WERI-Rb-1 (cell line): ENCODE results near the gene CBX3.
"Not testable (repeated sequence)": the region's sequence is repeated elsewhere in the genome, so short reads cannot be mapped to it uniquely, and the experiment has no call there.

Experiments
- DNase-seq: peaks from one replicate; pipeline ENCODE4 v3.0.0-alpha.2; 2020
- H3K27ac ChIP-seq: fragments of 250-450 bp; sonication (Bioruptor Pico); 2 replicates; pipeline ENCODE4 v1.5.1; 2020; ENCODE audit warnings: mild to moderate bottlenecking, moderate library complexity
- H3K27me3 ChIP-seq: fragments of 250-450 bp; sonication (Bioruptor Pico); 2 replicates; pipeline ENCODE4 v1.5.1; 2021; ENCODE audit warnings: mild to moderate bottlenecking, low read depth, moderate library complexity; ENCODE audit not compliant: insufficient read depth, severe bottlenecking
- H3K36me3 ChIP-seq: fragments of 250-450 bp; sonication (Bioruptor Pico); 2 replicates; pipeline ENCODE4 v1.5.1; 2020; ENCODE audit warnings: mild to moderate bottlenecking, moderate library complexity
- H3K4me3 ChIP-seq: 2 replicates; pipeline ENCODE4 v1.5.1; 2011; ENCODE audit warnings: low read depth, mild to moderate bottlenecking, control low read depth, low read length
- H3K9me3 ChIP-seq: fragments of 250-450 bp; sonication (Bioruptor Pico); 2 replicates; pipeline ENCODE4 v1.5.1; 2021; ENCODE audit warnings: mild to moderate bottlenecking, moderate library complexity; ENCODE audit not compliant: severe bottlenecking
- CTCF ChIP-seq: IDR thresholded peaks from 2 replicates; pipeline ENCODE4 v1.5.1; 2011; ENCODE audit warnings: low read depth, mild to moderate bottlenecking, control low read depth, inconsistent platforms, low read length

The CBX3 gene

GRCh38 chr7:26201247-26202018, at the start of gene CBX3:
TSS of gene CBX3 (plus strand) at chr7:26201745. CDS start at chr7:26202999, 1,254 bp downstream.
- Histone ChIP-seq H3K27me3 (no peaks in the 10 kb centered on the region), H3K36me3 (peaks cover 86% of the 10 kb centered on the region), H3K9me3 (no peaks in the 10 kb centered on the region), H3K27ac (peak within 1 kb of the TSS; percentile 100), H3K4me3 (peak within 1 kb of the TSS; percentile 96)
- DNase-seq = peak; percentile 98
- TF ChIP-seq CTCF = no peak

GRCh38 chr7:26151953-26152781, 49.4 kb upstream of the CBX3 start, which contains the start of gene NFE2L3:
TSS of gene NFE2L3 (plus strand) at chr7:26152198. CDS start at chr7:26152499, 301 bp downstream.
- DNase-seq = peak; percentile 63
- Histone ChIP-seq H3K9me3 (no peaks in the 10 kb centered on the region), H3K27me3 (no peaks in the 10 kb centered on the region), H3K36me3 (no peaks in the 10 kb centered on the region), H3K27ac (no peak within 1 kb of the TSS), H3K4me3 (peak within 1 kb of the TSS; percentile 40)
- TF ChIP-seq CTCF = no peak

GRCh38 chr7:26152782-26153240, 48.7 kb upstream of the CBX3 start:
- not testable (repeated sequence) for DNase-seq, H3K27me3 ChIP-seq, H3K27ac ChIP-seq, H3K9me3 ChIP-seq, H3K36me3 ChIP-seq
- peak overlapping the region; percentile 40 for H3K4me3 ChIP-seq

GRCh38 chr7:26153241-26153822, 48.2 kb upstream of the CBX3 start:
- H3K36me3 ChIP-seq = no peaks in the 10 kb centered on the region
- H3K27me3 ChIP-seq = no peaks in the 10 kb centered on the region
- H3K4me3 ChIP-seq = no peak overlapping the region
- H3K9me3 ChIP-seq = no peaks in the 10 kb centered on the region
- no peak for TF ChIP-seq CTCF
- DNase-seq = no peak
- no peak overlapping the region for H3K27ac ChIP-seq

- H3K36me3 ChIP-seq = no peaks in the 10 kb centered on the region
- H3K9me3 ChIP-seq = no peaks in the 10 kb centered on the region
- no peaks in the 10 kb centered on the region for H3K27me3 ChIP-seq
- no peak for TF ChIP-seq CTCF
- H3K27ac ChIP-seq = no peak overlapping the region
- DNase-seq = no peak
- no peak overlapping the region for H3K4me3 ChIP-seq
These were observed 47.4 kb upstream of the CBX3 start for GRCh38 chr7:26153823-26154783.
